Smooth muscle cell of the brain vasculature (primary cell): ENCODE data around the gene ACAP2.
"Not testable (repeated sequence)": the region's sequence is repeated elsewhere in the genome, so short reads cannot be mapped to it uniquely, and the experiment has no call there.

Source experiments
- DNase-seq: peaks from one replicate; pipeline ENCODE4 v3.0.0-alpha.2; 2012; ENCODE audit warnings: low read depth, low spot score

Gene ACAP2, protein sequence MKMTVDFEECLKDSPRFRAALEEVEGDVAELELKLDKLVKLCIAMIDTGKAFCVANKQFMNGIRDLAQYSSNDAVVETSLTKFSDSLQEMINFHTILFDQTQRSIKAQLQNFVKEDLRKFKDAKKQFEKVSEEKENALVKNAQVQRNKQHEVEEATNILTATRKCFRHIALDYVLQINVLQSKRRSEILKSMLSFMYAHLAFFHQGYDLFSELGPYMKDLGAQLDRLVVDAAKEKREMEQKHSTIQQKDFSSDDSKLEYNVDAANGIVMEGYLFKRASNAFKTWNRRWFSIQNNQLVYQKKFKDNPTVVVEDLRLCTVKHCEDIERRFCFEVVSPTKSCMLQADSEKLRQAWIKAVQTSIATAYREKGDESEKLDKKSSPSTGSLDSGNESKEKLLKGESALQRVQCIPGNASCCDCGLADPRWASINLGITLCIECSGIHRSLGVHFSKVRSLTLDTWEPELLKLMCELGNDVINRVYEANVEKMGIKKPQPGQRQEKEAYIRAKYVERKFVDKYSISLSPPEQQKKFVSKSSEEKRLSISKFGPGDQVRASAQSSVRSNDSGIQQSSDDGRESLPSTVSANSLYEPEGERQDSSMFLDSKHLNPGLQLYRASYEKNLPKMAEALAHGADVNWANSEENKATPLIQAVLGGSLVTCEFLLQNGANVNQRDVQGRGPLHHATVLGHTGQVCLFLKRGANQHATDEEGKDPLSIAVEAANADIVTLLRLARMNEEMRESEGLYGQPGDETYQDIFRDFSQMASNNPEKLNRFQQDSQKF

DNA sequence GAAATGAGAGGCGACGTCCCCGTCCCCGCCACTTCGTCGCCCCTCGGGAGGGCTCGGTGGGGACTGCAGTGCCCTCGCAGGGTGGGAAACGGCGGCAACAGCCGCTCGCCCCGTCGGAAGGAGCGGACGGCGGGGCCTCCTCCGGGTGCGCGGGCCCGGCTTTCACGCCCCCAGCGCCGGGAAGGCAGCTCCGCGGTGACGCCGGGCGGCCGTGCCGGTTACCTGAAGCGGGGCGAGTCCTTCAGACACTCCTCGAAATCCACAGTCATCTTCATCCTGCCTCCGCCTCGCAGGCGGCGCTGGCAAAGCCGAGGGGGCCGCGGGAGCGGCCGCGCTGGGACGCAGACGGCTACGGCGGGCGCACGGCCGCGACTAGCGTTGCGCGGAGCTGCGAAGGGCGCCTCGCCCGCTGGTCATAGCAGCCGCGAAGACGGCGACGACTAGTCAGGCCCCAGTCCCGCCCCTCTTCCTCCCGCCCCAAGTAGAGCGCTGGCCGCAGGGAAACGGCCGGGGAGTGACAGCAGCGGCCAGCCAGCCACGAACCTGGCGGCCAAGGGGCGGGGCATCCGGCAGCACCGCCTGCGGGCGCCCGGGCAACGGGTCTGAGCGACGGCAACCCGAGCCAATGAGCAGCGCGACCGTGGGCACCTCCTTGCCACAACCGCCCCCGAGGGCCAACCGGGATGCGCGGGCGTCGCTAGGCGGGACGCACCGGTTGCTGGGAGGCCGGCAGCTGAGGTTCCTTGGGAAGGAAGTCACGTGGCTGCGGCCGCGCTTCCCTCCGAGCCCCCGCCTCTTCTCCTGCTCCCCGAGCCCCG lies at the start of gene ACAP2:
Gene ACAP2, minus strand, starts transcription at position 448 of the 818 bp plus-strand sequence. Its CDS starts 173 bp downstream, at position 275.
- peak; percentile 99 for DNase-seq

DNA sequence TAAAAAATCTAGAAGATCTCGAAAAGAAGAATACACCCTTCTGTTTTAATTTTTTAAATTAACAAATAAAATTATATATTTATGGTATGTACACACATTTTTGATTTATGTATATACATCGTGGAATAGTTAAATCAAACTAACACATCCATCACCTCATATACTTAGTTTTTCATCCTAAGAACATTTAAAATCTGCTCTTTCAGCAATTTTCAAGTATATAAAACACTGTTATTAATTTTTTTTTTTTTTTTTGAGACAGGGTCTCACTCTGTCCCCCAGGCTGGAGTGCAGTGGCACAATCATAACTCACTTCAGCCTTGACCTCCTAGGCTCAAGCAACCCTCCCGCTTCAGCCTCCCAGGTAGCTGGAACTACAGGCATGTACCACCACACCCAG lies 32.8 kb upstream of the ACAP2 start:
- no peak for DNase-seq

DNA sequence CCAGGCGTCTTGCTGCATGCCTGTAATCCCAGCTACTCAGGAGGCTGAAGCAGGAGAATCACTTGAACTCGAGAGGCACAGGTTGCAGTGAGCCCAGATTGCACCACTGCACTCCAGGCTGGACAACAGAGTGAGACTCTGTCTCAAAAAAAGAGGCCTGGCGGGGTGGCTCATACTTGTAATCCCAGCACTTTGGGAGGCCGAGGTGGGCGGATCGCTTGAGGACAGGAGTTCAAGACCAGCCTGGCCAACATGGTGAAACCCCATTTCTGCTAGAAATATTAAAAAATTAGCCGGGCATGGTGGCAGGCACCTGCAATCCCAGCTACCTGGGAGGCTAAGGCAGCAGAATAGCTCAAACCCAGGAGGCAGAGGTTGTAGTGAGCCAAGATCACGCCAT lies 32.3 kb upstream of the ACAP2 start:
- DNase-seq = not testable (repeated sequence)

GRCh38 chr3:195468841-195469240 lies 26.0 kb upstream of the ACAP2 start:
- no peak for DNase-seq

- DNase-seq = no peak
Observed at GRCh38 chr3:195468391-195468776, 25.6 kb upstream of the ACAP2 start.

GRCh38 chr3:195467641-195468390 lies 25.0 kb upstream of the ACAP2 start:
- DNase-seq = no peak

GRCh38 chr3:195466251-195466650 lies 23.4 kb upstream of the ACAP2 start:
- no peak for DNase-seq

DNA sequence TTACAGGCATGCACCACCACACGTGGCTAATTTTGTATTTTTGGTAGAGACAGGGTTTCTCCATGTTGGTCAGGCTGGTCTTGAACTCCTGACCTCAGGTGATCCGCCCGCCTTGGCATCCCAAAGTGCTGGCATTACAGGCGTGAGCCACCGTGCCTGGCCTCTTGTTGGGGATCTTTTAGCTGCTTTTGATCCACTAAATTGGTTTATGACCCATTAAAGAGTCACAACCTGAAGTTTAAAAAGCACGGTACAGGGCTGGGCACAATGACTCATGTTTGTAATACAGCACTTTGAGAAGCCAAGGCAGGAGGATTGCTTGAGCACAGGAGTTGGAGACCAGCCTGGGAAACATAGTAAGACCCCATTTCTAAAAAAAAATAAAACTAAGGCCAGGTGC lies 20.1 kb upstream of the ACAP2 start:
- not testable (repeated sequence) for DNase-seq

- no peak for DNase-seq
Observed at GRCh38 chr3:195462308-195462610, 19.4 kb upstream of the ACAP2 start.

DNA sequence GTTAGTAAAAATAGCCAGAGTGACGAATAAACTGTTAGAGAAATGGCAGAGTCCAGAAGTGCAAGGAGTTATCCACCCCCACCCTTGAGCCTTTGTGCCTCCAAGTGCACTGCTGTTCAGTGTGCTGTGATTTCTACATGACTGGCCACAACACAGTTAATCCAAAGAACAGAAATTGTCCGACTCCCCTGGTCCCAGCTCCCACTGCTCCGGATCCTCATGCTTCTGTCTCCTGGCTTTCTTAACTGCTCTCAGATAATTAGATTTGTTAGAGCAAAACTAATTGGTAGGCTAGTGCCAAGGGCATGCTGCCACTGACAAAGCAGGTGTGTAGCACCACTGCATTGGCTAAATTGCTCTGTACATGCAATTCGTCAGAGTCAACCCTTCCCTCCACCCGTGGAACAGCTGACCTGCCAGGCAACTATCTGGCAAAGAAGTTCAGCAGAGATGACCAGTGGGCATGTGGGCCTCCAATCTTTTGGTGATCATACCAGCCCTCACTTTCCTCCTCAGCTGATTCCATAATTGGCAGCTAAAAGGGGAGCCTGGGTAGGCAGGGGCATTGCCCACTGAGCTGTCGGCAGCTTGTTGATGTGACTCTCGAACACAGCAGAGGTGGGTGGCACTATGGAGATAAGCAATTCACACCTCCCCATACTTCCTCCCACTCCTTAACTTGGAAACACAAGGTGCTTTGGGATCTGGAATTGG lies 18.9 kb upstream of the ACAP2 start:
- DNase-seq = no peak

DNA sequence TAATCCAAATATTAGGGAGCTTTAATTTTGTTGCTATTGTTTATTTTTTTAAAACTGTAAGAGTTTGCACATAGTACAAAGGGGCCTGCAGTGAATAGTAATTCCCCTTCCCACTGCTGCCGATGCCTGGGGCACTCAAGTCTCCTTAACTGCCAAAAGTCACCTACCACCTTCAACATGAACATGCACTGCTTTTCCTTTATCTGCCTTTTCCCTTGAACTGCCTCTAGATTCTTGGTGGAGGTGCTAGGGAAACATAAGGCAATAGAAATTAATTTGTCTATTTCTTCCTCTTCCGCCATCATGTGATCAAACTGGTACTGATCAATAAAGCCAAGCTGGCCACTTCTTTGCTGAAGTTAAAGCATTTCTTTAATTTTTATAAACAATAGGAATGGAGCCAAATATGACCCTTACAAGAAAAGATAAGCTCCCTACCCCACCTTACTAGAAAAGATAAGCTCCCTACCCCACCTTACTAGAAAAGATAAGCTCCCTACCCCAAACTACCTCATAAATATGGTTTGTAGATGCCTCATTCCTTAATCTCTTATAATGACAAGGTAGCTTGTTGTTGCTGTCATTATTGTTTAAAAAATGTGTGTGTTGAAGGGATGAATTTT lies 17.4 kb upstream of the ACAP2 start:
- no peak for DNase-seq

DNA sequence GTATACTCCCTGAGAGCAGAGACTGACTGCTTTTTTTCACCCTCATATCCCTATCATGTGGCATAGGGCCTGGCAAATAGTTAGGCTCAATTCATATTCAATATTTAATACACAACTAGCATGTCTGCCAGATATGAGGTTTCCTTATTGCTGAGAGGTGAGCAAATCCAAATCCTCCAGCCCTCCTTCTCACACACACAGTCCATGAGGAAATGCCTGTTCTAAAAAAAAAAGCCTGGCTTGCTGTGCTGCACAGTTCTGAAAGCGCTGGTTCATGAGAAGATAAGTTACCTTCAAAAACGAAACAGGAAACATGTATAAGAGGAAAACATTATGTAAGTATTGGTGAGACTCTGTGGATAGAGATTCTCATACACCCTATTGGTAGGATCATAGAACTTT lies 15.5 kb upstream of the ACAP2 start:
- no peak for DNase-seq

DNA sequence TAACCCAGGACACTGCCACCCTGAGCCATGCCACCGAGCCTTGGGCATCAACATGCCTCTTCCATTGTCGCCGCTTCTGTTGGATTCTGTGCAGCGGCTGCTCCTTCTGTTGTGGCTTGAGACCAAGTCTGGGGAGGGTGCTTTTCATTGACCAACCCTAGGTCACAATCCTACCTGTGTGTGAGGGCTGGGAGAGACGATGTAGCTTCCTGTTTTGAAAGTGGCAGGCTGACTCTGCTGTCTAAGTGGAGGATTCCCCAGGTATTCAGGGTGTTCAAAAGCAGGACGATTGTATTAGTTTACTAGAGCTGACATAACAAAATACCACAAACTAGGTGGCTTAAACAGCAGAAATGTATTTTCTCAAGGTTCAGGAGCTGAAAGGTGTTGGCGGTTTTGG lies 13.0 kb upstream of the ACAP2 start:
- DNase-seq = no peak

- no peak for DNase-seq
Observed at GRCh38 chr3:195453236-195453635, 10.4 kb upstream of the ACAP2 start.

GRCh38 chr3:195451373-195452015 lies 8.7 kb upstream of the ACAP2 start:
- no peak for DNase-seq

DNA sequence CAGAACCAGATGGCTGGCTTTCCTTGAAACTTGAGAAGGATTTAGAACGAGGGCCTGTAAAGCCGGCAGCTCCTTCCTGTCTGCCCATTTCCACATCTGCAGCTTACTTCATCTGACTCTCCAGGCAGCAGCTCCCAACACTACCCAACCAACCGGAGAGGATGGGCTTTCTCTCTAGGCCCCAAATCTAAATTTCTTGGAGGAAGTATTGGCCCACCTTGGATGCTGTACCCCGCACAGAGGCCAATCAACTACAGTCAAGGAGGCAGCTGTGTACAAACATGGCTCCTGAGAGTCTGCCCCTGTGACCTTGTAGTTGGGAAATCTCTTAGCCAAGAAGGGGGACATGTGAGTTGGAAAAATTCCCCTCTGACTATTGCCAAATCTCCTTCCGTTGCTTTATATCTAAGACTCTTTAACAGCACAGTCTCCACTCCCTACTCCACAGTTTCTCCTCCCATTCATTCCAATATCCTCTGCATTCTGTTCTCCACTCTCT lies 8.0 kb upstream of the ACAP2 start:
- peak; percentile 41 for DNase-seq

GRCh38 chr3:195448205-195448875 lies 5.5 kb upstream of the ACAP2 start:
- no peak for DNase-seq

DNA sequence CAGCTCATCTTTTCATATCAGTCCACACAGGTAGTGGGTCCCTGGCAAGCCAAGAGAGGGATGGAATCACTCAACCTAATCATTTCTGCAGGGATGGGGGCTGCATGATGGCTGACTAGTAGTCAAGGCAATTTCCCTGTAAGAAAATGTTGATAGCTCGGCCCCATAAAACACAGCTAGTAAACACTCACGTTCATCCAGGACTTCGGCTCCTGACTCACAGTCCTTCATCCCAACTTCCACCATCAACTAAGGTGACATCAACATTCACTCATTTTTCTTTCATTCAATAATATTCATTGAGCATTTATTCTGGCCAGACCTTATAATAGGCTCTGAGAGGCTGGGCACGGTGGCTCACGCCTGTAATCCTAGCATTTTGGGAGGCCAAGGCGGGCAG lies 4.4 kb upstream of the ACAP2 start:
- DNase-seq = no peak

GRCh38 chr3:195446359-195446758 lies 3.5 kb upstream of the ACAP2 start:
- no peak for DNase-seq
